HG02885 (cell line): ENCODE measurements around the gene NOX4.
"Not testable (repeated sequence)": the region's sequence is repeated elsewhere in the genome, so short reads cannot be mapped to it uniquely, and the experiment has no call there.

ENCODE experiments used
- ATAC-seq: cut with Tn5 transposase; IDR thresholded peaks from one replicate; pipeline ENCODE4 v1.9.1; 2021; ENCODE audit warnings: mild to moderate bottlenecking; ENCODE audit not compliant: unreplicated experiment, poor library complexity

Gene NOX4

GRCh38 chr11:89387501-89387900 is 103.7 kb downstream of the NOX4 start:
- not testable (repeated sequence) for ATAC-seq

DNA sequence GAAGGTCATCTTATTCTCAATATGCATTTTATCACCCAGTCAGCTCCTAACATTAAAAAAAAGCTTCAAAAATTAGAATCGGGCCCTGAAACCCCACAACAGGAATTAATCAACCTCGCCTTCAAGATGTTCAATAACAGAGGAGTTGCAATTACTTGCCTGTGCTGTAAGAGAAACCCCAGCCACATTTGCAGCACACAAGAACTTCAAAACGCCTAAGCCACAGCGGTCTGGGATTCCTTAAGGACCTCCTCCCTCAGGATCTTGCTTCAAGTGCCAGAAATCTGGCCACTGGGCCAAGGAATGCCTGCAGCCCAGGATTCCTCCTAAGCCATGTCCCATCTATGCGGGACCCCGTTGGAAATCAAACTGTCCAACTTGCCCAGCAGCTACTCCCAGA is 108.2 kb downstream of the NOX4 start:
- not testable (repeated sequence) for ATAC-seq

GRCh38 chr11:89381094-89381493 is 110.1 kb downstream of the NOX4 start:
- no peak for ATAC-seq

DNA sequence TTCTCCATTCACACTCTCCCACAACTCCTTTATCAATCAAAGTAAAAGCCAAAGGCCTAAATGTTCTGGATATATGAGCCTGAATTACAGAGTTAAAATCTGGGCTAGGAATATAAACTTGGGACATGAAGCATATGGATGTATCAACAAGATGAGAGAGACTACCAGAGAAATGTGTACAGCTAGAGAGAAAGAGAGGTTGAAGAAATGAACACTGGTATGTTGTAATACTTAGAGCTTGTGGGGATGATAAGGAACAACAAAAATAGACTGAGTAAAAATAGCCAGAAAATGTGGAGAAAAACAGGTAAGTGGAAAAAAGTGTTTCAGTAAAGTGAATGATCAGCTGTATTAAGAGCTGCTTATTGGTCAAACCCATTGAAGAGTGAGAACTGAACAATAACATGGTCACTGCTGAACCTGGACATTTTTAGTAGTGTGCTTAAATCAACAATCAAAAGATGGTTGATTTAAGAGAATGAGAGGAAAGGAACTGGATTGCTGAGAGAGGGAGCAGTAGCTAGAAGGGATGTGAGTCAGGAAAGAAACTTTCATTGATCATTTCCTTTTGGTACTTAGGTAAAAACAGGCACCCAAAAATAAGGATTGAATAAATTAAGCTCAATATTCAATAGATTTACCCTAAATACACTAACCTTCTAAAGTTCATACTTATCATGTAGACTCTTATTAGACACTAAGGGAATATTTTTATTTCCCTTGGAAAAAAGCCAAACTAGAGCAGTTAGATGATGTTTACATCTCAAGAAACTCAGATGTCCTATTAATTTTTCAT is 111.0 kb downstream of the NOX4 start:
- not testable (repeated sequence) for ATAC-seq

GRCh38 chr11:89378986-89379385 is 112.2 kb downstream of the NOX4 start:
- ATAC-seq: not testable (repeated sequence)

DNA sequence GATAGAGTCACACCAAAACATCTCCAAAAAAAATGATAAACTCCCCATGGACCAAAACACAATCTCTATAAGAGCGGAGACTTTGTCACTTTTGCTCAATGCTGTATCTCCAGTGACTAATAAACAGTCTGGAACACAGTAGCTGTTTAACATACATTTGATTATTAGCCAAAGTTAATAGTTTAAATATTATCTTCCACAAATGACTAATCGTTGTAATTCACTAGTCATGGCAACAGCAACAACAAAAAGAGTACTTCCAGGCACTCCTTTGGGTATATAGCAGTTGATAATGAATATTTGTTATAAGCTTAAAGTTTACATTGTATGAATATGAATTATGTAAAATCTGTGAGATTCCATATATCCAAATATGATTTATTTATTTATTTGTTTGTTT is 121.8 kb downstream of the NOX4 start:
- ATAC-seq: not testable (repeated sequence)

GRCh38 chr11:89364856-89365255 is 126.3 kb downstream of the NOX4 start:
- ATAC-seq: not testable (repeated sequence)

DNA sequence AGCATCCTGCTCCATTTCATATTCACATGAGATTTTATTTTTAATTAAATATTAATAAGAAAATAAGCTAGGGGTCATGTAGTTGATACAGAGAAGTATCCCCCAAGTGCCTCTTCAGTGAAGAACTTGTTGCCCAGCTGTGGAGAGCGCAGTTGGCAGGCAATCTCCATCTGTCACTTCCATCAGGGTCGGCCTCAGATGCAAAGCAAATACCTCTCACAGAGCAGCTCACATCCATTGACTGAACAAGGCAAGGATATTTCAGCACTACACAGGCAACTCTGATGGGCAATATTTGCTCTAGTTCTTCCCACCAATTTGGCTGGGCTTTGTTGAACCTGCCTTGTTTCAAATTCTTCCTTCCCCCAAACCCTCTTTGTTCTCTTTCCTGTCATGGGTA is 129.4 kb downstream of the NOX4 start:
- ATAC-seq: no peak

DNA sequence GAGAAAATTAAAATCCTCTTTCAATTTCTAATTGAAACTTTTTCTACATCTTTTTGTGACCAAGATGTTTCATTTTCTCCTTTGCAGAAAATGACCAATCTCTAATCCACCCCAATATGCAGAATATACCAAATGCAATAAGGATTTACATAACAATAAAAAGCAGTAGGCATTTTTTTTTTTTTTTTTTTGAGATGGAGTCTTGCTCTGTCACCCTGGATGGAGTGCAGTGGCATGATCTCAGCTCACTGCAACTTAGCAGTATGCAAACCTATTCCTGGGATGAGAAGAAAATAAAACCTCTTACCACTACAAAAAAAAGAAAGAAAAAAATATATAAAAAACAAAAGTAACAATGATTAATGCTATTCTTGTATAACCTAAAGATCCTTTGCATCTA is 132.0 kb downstream of the NOX4 start:
- ATAC-seq: not testable (repeated sequence)

- no peak for ATAC-seq
These were observed 132.4 kb downstream of the NOX4 start for GRCh38 chr11:89358761-89359160.

DNA sequence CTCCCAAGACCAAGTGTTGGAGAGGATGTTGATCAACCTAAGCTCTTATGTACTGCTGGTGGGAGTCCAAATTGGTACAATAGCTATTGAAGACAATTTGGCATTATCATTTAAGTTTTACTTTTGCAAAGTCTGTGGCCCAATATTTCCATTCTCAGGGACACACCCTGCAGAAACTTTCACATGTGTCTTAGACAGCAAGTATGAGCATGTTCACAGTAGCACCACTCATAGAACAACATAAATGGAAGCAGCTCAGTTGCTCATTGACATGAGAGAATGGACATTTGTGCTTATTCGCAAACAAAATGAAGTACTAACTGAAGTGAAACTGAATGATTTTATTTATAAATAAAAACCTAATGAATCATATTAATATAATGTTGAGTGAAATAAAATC is 135.5 kb downstream of the NOX4 start:
- ATAC-seq: no peak

DNA sequence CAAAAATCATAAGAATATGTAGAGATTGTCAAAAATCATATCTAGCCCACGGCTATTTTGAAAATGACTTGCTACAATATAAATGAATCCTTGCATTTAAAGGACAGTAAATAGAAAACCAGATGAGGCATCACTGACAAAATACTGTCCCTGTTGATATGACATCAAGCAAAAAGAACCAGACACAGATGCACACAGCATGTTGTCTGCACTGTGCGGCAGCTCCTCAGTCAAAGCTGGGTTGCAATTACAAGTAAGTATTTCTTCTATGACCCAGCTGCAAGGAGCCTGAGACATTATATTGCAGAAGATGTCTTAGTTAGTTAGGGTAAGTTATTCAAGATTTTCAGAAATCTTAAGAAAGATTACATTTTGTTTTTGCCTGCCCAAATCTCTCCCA is 136.7 kb downstream of the NOX4 start:
- not testable (repeated sequence) for ATAC-seq

- ATAC-seq: no peak
These were observed 144.1 kb downstream of the NOX4 start for GRCh38 chr11:89347071-89347470.

DNA sequence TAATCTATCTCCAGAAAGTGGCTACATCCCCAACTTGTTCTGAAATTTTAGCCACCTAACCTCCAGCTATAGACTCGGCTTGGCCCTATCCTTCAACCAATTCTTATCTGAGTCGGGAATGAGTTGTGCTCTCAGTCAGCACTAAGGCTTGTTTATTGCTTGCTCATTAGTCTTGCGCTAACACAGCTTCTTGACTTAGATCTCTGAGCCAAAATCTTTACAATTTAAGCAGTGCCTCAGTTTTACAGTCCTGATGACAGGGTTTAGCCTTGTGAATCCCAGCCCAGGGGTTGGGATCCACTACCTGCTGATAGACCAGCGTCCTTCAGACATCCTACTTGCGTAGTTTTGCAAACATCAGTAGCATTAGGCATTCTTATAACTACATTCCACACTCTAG is 144.6 kb downstream of the NOX4 start:
- no peak for ATAC-seq

DNA sequence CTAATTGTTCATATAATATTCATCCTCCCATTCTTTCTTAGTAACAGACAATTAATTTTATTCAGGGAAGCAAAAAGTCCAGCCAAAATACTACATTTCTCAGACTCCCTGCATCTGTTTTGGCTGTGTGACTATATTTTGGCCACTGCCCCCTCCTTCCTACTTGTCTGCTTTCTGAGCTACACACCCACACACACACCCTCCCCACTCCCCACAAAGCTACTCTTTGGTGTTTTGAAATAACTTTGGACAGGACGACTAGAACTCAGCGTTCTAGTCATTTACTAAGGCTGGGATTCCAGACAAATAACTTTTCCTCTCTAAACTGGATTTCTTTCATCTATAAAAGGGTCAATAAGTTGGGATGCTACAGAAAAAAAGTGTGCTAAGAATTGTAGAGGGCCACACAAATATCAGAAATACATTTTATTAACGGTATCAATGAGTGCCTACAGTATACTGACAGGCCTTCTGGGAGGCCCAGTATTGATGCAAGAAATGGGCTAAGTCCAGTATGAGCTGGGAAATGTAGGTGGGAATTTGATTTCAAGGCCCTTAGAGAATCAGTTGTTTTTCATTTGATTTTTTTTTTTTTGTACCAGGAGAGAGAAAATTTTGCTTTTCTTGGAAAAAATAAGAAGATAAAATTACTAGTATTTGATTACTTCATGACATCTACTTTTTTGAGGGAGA is 148.1 kb downstream of the NOX4 start:
- not testable (repeated sequence) for ATAC-seq

DNA sequence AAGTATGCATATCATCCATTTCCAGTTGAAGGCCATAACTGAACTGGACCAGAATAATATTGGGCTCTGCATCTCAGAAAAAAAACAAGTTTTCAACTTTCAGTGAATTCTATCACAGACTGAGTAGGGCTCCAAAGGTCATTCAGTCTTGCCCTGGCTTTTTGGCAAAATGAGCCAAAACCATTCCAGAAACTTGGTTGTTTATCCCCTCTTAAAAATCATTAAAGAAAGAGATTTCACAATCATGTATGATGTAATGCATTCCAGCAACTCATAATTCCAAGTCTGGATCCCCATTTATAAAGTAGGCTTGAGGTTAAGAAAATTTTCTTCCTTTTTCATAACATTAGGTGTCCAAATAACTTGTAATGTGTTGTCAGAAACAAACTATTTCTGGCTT is 150.7 kb downstream of the NOX4 start:
- not testable (repeated sequence) for ATAC-seq

GRCh38 chr11:89338073-89338472 is 153.1 kb downstream of the NOX4 start:
- not testable (repeated sequence) for ATAC-seq

DNA sequence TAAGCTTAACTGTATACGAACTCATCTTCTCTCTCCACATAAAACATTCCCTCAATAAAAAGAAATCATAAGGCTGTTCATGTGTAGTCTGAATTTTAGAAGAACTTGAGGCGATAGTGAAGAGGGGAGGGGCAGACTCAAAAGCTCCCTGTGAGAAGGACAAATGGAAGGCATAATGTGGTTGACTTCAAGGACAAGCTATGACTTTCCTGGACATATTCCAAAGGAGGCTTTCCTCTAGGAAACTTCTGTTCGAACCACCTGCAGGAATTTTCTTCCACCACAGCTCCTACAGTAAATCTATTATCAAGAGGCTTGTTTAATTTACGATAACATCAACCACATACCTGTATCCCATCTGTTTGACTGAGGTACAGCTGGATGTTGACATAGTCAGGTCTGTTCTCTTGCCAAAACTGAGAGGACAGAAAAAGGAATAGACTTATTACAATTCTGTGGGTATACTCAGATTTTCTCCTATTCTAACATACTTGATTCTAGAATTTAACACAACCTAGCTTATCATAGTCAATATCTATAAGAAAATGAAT is 154.0 kb downstream of the NOX4 start:
- ATAC-seq: not testable (repeated sequence)

DNA sequence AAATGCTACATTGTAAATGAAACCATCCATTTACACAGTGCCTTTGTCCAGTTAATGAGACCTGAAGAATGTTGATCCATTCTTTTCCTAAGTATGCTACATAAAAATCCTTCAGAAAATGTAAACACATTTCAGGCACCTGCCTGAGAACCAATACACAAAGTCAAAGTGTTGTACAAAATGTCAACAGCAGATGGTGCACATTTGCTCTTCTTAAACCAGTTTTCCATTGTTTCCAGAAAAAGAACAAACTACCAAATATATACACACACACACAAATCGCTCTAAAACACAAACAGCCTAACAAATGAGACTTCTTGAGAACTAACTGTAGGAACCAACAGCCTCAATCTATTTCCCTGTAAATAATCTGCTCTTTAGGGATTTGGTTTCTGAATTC is 157.5 kb downstream of the NOX4 start:
- not testable (repeated sequence) for ATAC-seq

- not testable (repeated sequence) for ATAC-seq
These were observed 159.2 kb downstream of the NOX4 start for GRCh38 chr11:89331940-89332339.

GRCh38 chr11:89327885-89328284 is 163.3 kb downstream of the NOX4 start:
- no peak for ATAC-seq
